Inferior parietal cortex (tissue), 1 donor: ENCODE measurements around the gene TTC23.
"Not testable (repeated sequence)": the region's sequence is repeated elsewhere in the genome, so short reads cannot be mapped to it uniquely, and the experiment has no call there.

ENCODE experiments used
- DNase-seq: peaks from one replicate; pipeline ENCODE4 v3.0.0-alpha.2; 2016; ENCODE audit errors: extremely low spot score

Gene TTC23

GRCh38 chr15:99201408-99202175 is 47.8 kb downstream of the TTC23 start:
- no peak for DNase-seq

- DNase-seq = no peak
Observed at GRCh38 chr15:99197856-99198255, 51.5 kb downstream of the TTC23 start.

- DNase-seq = not testable (repeated sequence)
Observed at GRCh38 chr15:99192181-99192580, 57.2 kb downstream of the TTC23 start.

GRCh38 chr15:99187936-99188335 is 61.4 kb downstream of the TTC23 start:
- no peak for DNase-seq

GRCh38 chr15:99185414-99186130 is 63.8 kb downstream of the TTC23 start:
- DNase-seq = no peak

DNA sequence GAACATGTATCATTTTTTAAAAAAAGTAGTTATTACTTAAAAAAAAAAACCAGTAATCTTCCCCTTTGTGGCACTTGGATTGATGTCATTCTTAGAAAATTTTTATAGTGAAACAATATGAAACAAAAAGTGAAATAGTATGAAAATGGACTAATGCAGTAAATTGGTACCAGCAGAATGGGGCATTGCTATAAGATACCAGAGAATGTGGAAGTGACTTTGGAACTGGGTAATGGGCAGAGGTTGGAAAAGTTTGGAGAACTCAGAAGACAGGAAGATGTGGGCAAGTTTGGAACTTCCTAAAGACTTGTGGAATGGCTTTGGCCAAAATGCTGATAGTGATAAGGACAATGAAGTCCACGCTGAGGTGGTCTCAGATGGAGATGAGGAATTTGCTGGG is 66.6 kb downstream of the TTC23 start:
- DNase-seq = no peak

DNA sequence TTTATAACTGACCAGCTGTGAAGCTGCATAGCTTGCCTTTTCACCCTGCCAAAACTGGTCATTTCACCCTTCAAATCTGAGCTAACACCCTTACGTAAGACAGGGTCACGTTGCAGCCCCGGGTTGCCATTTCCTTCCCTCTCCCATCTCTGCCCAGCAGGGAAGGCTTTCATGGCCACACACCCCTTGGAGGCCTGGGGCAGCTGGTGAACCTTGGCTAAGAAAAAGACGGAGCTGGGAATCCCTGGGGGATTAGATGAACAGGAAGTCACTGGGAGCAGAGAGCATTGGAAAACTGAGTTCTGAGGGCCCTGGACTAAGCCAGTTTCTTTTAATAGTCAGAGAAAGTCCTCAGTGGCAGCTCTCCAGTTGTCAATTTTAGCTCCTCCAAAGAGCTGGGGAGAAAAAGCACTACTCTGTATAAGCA is 67.8 kb downstream of the TTC23 start:
- DNase-seq = no peak

DNA sequence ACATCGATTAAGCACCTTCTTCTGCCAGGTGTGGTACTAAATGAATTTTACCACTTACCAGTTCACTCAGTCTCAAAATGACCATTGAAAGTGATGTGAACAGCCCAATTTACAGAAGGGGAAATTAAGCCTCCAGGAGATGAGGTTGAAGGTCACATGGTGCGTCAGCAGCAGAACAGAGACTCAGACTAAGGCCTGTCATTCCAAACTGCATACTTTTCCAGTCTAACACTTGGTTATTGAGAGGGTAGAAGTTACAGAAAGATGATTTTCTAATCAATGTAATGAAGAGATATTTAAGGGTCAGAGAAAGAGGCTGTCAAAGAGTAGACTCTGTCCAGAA is 68.4 kb downstream of the TTC23 start:
- no peak for DNase-seq

DNA sequence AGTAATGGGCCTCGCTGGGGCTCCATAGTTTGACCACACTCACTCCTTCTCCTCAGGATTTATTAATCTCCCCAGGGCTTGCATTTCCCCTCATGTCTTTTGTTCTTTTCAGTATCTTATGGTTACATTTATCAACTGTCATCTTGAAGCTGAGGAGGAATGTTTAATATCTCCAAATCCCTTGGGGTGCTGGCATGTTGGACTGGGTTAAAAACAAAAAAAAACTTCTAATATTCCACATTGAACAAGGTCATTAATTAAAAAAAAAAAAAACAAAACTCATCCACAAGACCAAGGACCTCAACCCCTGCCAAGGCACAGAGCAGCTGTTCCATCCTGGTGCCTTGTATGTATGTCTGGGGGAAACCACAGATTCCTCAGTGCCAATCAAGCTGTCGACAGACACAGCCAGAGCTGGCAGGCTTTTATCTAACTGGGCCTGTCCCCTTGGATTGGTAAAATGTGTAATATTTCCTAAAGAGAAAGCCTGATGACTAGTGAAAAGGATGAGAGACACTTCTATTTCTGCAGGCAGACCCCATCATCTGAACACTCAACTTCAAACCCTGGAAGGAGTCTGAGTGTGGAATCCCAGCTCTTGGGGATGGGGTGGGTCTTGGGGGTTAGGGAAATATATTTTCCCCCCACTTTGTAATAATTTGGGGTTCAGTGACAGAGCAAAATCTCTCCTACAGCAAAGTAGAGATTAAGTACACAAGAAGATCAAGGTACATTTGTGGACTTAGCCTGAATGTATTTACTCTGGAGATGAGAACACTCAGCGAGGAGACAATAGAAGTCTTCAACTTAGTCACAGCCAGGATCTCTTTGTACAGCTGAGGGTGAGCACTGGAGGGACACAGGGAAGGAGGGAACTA is 69.1 kb downstream of the TTC23 start:
- DNase-seq = no peak

- no peak for DNase-seq
Observed at GRCh38 chr15:99177679-99178078, 71.7 kb downstream of the TTC23 start.

DNA sequence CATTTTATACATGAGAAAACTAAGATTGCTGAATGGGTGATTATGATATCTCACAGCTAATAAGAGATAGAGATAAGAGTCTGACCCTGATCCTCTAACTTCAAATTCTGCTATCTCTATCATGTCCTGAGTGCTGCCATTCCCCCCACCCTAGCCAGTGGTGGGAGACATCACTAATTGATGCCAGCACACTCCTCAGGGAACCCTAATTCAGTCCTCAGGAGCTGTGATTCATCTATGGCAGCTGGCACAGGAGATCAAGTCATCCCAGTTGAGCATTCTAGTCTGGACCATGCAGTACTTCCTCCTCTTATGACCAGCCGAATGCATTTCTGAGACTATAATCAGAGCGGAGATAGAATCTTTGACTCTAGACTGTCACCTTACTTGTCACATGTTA is 72.6 kb downstream of the TTC23 start:
- no peak for DNase-seq

- DNase-seq = no peak
Observed at GRCh38 chr15:99174567-99175395, 74.6 kb downstream of the TTC23 start.

- DNase-seq = no peak
Observed at GRCh38 chr15:99172989-99173388, 76.4 kb downstream of the TTC23 start.

- DNase-seq = no peak
Observed at GRCh38 chr15:99172171-99172570, 77.2 kb downstream of the TTC23 start.

DNA sequence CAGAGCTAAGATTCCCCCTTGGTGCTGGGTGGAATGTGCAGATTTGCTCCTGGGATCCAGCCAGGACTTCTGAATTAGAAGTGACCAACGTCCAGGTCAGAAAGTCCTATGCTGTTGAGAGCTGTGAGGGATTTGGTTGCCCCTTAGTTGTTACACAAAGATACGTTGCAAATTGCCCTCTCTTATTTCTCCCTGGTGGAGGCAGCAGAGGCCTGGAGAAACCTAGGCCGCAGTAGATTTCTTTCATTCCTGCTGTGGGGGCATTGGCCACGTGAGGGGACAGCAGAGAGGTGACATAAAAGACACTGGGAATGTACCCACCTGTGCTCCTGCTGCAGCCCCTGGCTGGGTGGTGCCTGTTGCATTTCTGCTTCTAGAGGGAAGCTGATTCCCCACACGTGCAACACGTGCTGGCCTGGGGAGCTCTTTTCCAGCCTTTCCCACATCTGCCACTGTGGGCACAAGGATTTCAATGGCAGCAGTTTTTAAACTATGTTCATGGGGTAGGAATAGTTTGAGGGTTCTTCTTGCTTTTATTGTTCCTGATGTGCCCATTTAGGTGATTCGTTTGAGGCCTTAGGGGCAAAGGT is 78.8 kb downstream of the TTC23 start:
- no peak for DNase-seq

DNA sequence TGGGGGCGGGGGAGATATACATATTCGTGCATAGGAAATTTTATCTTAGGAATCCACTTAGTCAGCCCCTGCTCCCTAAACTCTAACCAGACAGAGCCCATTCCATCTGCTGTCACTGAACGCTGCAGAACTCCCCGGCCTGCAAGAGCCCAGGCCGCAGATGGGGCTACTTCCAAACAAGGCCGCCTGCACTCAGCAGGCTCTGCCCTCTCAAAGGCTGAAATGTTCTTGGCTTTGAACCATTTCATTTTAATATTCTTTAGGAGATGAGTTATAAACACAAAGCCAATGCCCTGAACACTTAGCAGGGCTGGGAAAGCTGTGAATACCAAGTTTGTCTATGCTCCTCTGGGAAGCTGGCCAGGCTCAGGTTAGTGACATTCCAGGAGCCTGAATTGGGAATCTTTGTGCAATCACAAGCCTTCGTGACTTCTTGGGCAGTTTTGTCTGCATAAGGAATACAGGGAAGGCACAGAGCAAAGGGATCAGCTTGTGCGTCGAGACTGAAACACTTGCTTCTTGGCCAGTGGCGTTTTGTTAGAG is 79.5 kb downstream of the TTC23 start:
- no peak for DNase-seq

GRCh38 chr15:99168601-99169580 is 80.5 kb downstream of the TTC23 start:
- no peak for DNase-seq

DNA sequence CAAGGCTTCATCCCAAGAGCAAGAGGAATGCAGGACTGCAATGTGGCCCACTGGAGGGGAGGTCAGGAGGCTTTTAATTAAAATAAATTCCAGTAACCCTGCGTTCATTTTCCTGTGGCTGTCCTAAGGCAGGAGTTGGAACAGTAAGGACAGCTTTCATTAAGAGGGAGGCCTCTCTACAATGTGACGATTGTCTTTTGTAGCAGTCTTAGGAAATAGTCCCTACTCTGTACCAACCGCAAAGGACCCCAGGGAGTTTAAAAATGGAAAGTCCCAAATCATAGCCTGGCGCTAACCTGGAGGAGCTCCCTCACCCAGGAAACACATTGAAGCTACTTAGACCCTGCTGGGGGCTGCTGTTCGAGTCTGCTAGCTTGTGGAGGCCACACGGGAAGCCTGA is 81.7 kb downstream of the TTC23 start:
- DNase-seq = no peak

GRCh38 chr15:99167201-99167600 is 82.2 kb downstream of the TTC23 start:
- no peak for DNase-seq
